HEK293 (cell line): Measurements from ENCODE around the gene TRIM29.

ENCODE experiments used
- MYNN ChIP-seq: fragments of 450-650 bp; formaldehyde crosslinking; IDR thresholded peaks from 2 replicates; pipeline ENCODE4 v1.5.1; 2016; ENCODE audit warnings: missing biosample characterization, missing genetic modification characterization, borderline replicate concordance
- OSR2 ChIP-seq: fragments of 450-650 bp; formaldehyde crosslinking; IDR thresholded peaks from 2 replicates; pipeline ENCODE4 v1.5.1; 2016; ENCODE audit warnings: missing biosample characterization, missing genetic modification characterization
- ZNF121 ChIP-seq: fragments of 450-650 bp; formaldehyde crosslinking; IDR thresholded peaks from 2 replicates; pipeline ENCODE4 v1.5.1; 2016; ENCODE audit warnings: missing biosample characterization, missing genetic modification characterization
- ZNF16 ChIP-seq: fragments of 450-650 bp; formaldehyde crosslinking; IDR thresholded peaks from 2 replicates; pipeline ENCODE4 v1.5.1; 2016; ENCODE audit warnings: low read depth, missing biosample characterization, missing genetic modification characterization
- ZNF394 ChIP-seq: fragments of 450-650 bp; formaldehyde crosslinking; IDR thresholded peaks from 2 replicates; pipeline ENCODE4 v1.5.1; 2016; ENCODE audit warnings: missing biosample characterization, missing genetic modification characterization, mild to moderate bottlenecking, moderate library complexity, borderline replicate concordance
- ZNF501 ChIP-seq: fragments of 450-650 bp; formaldehyde crosslinking; IDR thresholded peaks from 2 replicates; pipeline ENCODE4 v1.5.1; 2016; ENCODE audit warnings: missing biosample characterization, missing genetic modification characterization
- ZNF791 ChIP-seq: fragments of 450-650 bp; formaldehyde crosslinking; IDR thresholded peaks from 2 replicates; pipeline ENCODE4 v1.5.1; 2016; ENCODE audit warnings: missing biosample characterization, missing genetic modification characterization
- ZXDB ChIP-seq: fragments of 450-650 bp; formaldehyde crosslinking; IDR thresholded peaks from 2 replicates; pipeline ENCODE4 v1.5.1; 2016; ENCODE audit warnings: missing biosample characterization, missing genetic modification characterization
- TF ChIP-seq, protein P1 (sequence below): fragments of 450-650 bp; formaldehyde crosslinking; IDR thresholded peaks from 2 replicates; pipeline ENCODE4 v1.5.1; 2016; ENCODE audit warnings: missing biosample characterization, missing genetic modification characterization
- TF ChIP-seq, protein P2 (sequence below): fragments of 450-650 bp; formaldehyde crosslinking; IDR thresholded peaks from 2 replicates; pipeline ENCODE4; 2016; ENCODE audit warnings: missing biosample characterization, missing genetic modification characterization
- TF ChIP-seq, protein P3 (sequence below): fragments of 450-650 bp; formaldehyde crosslinking; IDR thresholded peaks from 2 replicates; pipeline ENCODE4 v1.5.1; 2016; ENCODE audit warnings: missing biosample characterization, missing genetic modification characterization
- TF ChIP-seq, protein P4 (sequence below): fragments of 450-650 bp; formaldehyde crosslinking; IDR thresholded peaks from 2 replicates; pipeline ENCODE4 v1.5.1; 2016; ENCODE audit warnings: missing biosample characterization, missing genetic modification characterization

GRCh38 chr11:120066738-120067437 lies 71.0 kb downstream of the TRIM29 start:
- TF ChIP-seq, protein P1, sequence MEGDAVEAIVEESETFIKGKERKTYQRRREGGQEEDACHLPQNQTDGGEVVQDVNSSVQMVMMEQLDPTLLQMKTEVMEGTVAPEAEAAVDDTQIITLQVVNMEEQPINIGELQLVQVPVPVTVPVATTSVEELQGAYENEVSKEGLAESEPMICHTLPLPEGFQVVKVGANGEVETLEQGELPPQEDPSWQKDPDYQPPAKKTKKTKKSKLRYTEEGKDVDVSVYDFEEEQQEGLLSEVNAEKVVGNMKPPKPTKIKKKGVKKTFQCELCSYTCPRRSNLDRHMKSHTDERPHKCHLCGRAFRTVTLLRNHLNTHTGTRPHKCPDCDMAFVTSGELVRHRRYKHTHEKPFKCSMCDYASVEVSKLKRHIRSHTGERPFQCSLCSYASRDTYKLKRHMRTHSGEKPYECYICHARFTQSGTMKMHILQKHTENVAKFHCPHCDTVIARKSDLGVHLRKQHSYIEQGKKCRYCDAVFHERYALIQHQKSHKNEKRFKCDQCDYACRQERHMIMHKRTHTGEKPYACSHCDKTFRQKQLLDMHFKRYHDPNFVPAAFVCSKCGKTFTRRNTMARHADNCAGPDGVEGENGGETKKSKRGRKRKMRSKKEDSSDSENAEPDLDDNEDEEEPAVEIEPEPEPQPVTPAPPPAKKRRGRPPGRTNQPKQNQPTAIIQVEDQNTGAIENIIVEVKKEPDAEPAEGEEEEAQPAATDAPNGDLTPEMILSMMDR (tag by site-specific recombination), result no peak
- TF ChIP-seq, protein P2, sequence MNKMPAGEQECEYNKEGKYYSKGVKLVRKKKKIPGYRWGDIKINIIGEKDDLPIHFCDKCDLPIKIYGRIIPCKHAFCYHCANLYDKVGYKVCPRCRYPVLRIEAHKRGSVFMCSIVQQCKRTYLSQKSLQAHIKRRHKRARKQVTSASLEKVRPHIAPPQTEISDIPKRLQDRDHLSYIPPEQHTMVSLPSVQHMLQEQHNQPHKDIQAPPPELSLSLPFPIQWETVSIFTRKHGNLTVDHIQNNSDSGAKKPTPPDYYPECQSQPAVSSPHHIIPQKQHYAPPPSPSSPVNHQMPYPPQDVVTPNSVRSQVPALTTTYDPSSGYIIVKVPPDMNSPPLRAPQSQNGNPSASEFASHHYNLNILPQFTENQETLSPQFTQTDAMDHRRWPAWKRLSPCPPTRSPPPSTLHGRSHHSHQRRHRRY (tag by site-specific recombination), result no peak
- TF ChIP-seq ZNF501 (tag by site-specific recombination) (no peak), ZNF121 (tag by site-specific recombination) (no peak), ZNF394 (tag by site-specific recombination) (no peak), ZNF16 (tag by site-specific recombination) (no peak), ZNF791 (no peak), OSR2 (tag by site-specific recombination) (no peak), ZXDB (tag by site-specific recombination) (no peak), MYNN (no peak)
- TF ChIP-seq, protein P3, sequence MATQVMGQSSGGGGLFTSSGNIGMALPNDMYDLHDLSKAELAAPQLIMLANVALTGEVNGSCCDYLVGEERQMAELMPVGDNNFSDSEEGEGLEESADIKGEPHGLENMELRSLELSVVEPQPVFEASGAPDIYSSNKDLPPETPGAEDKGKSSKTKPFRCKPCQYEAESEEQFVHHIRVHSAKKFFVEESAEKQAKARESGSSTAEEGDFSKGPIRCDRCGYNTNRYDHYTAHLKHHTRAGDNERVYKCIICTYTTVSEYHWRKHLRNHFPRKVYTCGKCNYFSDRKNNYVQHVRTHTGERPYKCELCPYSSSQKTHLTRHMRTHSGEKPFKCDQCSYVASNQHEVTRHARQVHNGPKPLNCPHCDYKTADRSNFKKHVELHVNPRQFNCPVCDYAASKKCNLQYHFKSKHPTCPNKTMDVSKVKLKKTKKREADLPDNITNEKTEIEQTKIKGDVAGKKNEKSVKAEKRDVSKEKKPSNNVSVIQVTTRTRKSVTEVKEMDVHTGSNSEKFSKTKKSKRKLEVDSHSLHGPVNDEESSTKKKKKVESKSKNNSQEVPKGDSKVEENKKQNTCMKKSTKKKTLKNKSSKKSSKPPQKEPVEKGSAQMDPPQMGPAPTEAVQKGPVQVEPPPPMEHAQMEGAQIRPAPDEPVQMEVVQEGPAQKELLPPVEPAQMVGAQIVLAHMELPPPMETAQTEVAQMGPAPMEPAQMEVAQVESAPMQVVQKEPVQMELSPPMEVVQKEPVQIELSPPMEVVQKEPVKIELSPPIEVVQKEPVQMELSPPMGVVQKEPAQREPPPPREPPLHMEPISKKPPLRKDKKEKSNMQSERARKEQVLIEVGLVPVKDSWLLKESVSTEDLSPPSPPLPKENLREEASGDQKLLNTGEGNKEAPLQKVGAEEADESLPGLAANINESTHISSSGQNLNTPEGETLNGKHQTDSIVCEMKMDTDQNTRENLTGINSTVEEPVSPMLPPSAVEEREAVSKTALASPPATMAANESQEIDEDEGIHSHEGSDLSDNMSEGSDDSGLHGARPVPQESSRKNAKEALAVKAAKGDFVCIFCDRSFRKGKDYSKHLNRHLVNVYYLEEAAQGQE (tag by site-specific recombination), result no peak
- TF ChIP-seq, protein P4, sequence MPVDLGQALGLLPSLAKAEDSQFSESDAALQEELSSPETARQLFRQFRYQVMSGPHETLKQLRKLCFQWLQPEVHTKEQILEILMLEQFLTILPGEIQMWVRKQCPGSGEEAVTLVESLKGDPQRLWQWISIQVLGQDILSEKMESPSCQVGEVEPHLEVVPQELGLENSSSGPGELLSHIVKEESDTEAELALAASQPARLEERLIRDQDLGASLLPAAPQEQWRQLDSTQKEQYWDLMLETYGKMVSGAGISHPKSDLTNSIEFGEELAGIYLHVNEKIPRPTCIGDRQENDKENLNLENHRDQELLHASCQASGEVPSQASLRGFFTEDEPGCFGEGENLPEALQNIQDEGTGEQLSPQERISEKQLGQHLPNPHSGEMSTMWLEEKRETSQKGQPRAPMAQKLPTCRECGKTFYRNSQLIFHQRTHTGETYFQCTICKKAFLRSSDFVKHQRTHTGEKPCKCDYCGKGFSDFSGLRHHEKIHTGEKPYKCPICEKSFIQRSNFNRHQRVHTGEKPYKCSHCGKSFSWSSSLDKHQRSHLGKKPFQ (tag by site-specific recombination), result no peak
